HEK293T (cell line): ENCODE measurements around the gene TANC1.

Experiments
- ELF4 ChIP-seq: fragments of 450-650 bp; IDR thresholded peaks from 2 replicates; pipeline ENCODE4 v1.6.1; 2017; ENCODE audit warnings: antibody characterized with exemption
- FOXK2 ChIP-seq: fragments of 450-650 bp; IDR thresholded peaks from 2 replicates; pipeline ENCODE4 v1.6.1; 2016; ENCODE audit warnings: mild to moderate bottlenecking
- FOXM1 ChIP-seq: fragments of 450-650 bp; IDR thresholded peaks from 2 replicates; pipeline ENCODE4 v1.6.1; 2017; ENCODE audit warnings: mild to moderate bottlenecking, borderline replicate concordance
- HDGF ChIP-seq: fragments of 450-650 bp; IDR thresholded peaks from 2 replicates; pipeline ENCODE4 v1.6.1; 2017; ENCODE audit warnings: antibody characterized with exemption, borderline replicate concordance
- NFRKB ChIP-seq: fragments of 450-650 bp; IDR thresholded peaks from 2 replicates; pipeline ENCODE4 v1.6.1; 2016; ENCODE audit warnings: mild to moderate bottlenecking, moderate library complexity
- PKNOX1 ChIP-seq: fragments of 450-650 bp; IDR thresholded peaks from 2 replicates; pipeline ENCODE4 v1.6.1; 2016
- SP1 ChIP-seq: fragments of 450-650 bp; IDR thresholded peaks from 2 replicates; pipeline ENCODE4 v1.6.1; 2017
- TARDBP ChIP-seq: fragments of 450-650 bp; IDR thresholded peaks from 2 replicates; pipeline ENCODE4 v1.6.1; 2016

- TF ChIP-seq HDGF (no peak), PKNOX1 (no peak), ELF4 (no peak), FOXM1 (no peak), FOXK2 (no peak), NFRKB (no peak), SP1 (no peak), TARDBP (no peak)
Measured at GRCh38 chr2:159119652-159120257, 151.3 kb downstream of the TANC1 start.
